ENCODE data around the gene GPR161.

GPR161 gene

DNA sequence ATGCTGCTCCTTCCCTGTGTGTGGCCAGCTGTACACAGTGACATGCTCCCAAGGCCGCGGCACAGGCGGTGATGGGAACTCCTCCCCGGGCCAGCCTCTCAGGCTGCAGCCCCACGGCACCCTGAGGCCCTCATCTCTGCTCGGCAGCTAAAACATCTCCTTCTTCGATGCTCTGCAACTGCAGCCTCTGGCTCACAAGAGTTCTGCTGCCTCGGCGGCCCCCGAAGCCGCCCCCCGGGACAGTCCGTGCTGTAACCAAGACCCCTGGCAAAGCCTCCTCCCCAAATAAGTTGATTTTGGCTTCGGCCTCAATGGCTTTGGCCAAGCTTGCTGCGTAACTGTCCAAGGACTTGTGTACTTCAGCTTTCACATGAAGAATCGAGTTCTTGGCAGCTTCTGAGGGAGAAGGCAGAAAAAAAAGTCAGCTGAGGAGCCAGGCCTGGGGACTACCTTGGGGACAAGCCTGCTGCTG is 51.3 kb downstream of the GPR161 start:
- peaks cover 73% of the 10 kb centered on the region for H3K36me3 ChIP-seq (ENCODE audit: control insufficient read depth, insufficient read depth, low read length)
- no peaks in the 10 kb centered on the region for H3K4me1 ChIP-seq (ENCODE audit: control insufficient read depth, insufficient read depth, low read length, poor library complexity, severe bottlenecking)
- H3K27ac ChIP-seq (ENCODE audit: low read depth, low read length, severe bottlenecking): no peak overlapping the region
- no peak overlapping the region for H3K4me3 ChIP-seq (ENCODE audit: extremely low read depth, insufficient read depth, low read length, poor library complexity, severe bottlenecking)
- no peaks in the 10 kb centered on the region for H3K9me3 ChIP-seq (ENCODE audit: control insufficient read depth, low read length)
- WGBS, 2 experiments (ENCODE audit: insufficient coverage in 2 of 2): 94 to 96% methylated on average over 14 to 15 of the region's 16 CpGs

DNA sequence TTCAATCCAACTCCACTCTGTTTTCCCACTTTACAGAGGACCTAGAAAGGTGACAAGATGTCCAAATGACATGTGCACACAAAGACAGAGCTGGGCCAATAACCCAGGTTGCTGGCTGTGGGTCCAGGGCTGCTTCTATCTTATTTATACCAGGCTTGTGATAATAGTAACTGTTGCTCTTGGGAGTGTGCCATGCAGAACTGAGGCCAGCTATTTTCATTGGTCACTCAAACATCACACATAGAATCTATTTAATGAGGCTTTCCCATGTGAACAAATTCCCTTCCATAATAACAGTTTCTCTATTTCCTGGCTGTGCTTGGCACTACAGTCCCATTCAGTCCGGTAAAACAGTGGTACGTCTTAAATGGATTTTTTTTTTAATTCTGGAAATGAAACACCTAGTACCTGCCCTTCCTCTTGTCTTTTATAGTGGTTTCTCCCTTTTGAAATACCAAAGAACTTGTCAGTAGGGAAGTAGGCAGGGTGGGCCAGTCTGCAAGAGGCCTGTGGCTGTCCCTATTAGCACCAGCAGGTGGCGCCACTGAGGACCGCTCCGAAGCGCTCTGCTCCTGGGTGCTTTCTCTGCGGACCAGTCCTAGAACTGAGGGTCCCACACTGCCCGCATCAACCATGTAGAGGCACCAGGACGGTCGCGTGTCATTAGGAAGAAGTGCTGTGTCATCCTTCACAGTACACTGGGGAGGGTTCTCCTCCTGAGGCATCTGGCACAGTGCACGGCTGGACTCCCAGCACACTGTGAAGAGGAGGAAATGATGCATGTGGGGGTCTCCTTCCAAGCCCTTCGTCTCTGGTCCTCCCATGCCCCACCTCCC is 52.1 kb downstream of the GPR161 start:
- WGBS, 2 experiments (ENCODE audit: insufficient coverage in 2 of 2): 32 to 40% methylated on average over 9 to 12 of the region's 13 CpGs
- Histone ChIP-seq H3K4me1 (ENCODE audit: control insufficient read depth, insufficient read depth, low read length, poor library complexity, severe bottlenecking) (no peaks in the 10 kb centered on the region), H3K27ac (ENCODE audit: low read depth, low read length, severe bottlenecking) (no peak overlapping the region), H3K9me3 (ENCODE audit: control insufficient read depth, low read length) (no peaks in the 10 kb centered on the region), H3K36me3 (ENCODE audit: control insufficient read depth, insufficient read depth, low read length) (peaks cover 67% of the 10 kb centered on the region), H3K4me3 (ENCODE audit: extremely low read depth, insufficient read depth, low read length, poor library complexity, severe bottlenecking) (no peak overlapping the region)

DNA sequence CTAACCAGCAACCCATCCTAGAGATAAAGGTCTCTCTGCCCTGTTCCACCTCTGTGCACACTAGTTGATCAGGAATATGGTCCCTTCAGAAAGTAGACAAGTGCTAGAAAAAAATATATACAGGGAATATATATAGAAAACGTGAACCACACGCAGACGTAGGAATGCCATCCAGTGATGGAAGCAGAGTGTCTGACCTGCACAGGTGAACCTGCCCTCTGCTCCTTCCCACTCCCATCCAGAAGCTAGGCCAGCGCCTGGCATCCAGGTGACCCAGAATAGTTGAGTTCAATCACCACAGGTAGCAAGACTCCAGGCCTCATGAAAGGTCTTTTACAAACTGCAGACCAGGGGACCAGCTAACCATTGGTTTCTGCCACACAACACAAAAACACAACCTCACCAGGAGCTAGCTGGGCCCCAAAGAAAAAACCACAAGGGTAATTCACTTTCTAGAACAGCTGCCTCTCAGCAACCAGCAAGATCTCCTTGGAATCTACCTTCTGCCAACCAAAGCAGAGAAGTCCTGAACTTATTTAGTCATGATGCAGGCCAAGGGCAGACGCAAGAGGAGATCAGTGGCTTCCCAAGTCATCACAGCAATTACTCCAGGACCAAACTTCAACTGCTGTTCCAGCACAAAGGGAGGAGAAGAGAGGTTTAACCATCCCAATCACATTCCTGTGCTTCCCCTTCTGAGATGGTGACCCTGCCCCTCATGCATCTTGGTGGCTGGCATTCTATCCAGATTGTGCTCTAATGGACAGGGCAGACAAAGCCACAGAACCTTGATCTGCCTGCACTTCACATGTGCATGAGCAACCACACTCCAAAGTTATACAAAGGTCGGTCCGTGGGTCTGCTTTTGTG is 53.0 kb downstream of the GPR161 start:
- H3K4me1 ChIP-seq (ENCODE audit: control insufficient read depth, insufficient read depth, low read length, poor library complexity, severe bottlenecking): no peaks in the 10 kb centered on the region
- peaks cover 67% of the 10 kb centered on the region for H3K36me3 ChIP-seq (ENCODE audit: control insufficient read depth, insufficient read depth, low read length)
- H3K9me3 ChIP-seq (ENCODE audit: control insufficient read depth, low read length): no peaks in the 10 kb centered on the region
- no peak overlapping the region for H3K27ac ChIP-seq (ENCODE audit: low read depth, low read length, severe bottlenecking)
- no peak overlapping the region for H3K4me3 ChIP-seq (ENCODE audit: extremely low read depth, insufficient read depth, low read length, poor library complexity, severe bottlenecking)
- WGBS, 2 experiments (ENCODE audit: insufficient coverage in 2 of 2): 89 to 96% methylated on average over 3 of the region's 7 CpGs

DNA sequence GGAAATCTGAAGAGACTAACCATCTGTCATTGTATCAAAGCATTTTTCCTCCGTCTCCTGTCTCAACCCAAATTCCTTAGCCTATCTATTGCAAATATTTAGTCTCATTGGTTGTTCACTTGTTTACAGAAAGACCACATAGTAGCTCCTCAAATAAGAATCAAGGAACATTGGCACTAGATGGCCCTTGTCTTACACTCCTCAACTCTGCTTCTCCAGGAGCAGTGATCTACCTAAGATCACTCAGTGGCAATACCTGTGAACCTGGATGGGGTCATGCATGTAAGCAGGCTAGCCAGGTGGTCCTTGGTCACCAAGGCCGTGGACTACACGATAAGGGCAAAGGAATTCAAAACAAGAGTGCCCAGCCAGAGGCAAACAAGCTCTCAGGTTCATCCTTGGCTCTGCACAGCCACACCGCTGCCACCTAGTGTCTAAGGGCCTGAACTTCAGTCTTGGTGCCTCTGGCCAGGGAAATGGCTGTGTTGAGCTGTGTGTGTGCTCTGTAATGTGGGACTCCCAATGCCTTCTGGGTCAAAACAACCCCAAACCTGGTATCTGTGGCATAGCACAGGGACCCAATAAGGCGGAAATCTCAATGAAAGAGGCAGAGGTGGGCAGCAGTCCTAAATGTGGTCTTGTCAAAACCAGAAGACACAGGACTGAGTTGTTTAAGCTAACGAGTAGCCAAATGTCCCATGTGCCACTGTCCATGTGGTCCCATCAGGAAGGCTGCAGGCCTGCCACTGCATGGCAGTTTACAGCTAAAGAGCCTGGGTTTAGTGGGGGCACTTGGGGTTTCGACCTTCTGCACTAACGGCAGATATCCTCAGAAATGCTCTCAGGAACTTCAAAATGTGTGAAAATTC is 54.5 kb downstream of the GPR161 start:
- peaks cover 75% of the 10 kb centered on the region for H3K36me3 ChIP-seq (ENCODE audit: control insufficient read depth, insufficient read depth, low read length)
- H3K4me1 ChIP-seq (ENCODE audit: control insufficient read depth, insufficient read depth, low read length, poor library complexity, severe bottlenecking): no peaks in the 10 kb centered on the region
- no peak overlapping the region for H3K4me3 ChIP-seq (ENCODE audit: extremely low read depth, insufficient read depth, low read length, poor library complexity, severe bottlenecking)
- no peak overlapping the region for H3K27ac ChIP-seq (ENCODE audit: low read depth, low read length, severe bottlenecking)
- no peaks in the 10 kb centered on the region for H3K9me3 ChIP-seq (ENCODE audit: control insufficient read depth, low read length)
- 47 to 59% methylated on average over 7 of the region's 8 CpGs for WGBS, 2 experiments (ENCODE audit: insufficient coverage in 2 of 2)

DNA sequence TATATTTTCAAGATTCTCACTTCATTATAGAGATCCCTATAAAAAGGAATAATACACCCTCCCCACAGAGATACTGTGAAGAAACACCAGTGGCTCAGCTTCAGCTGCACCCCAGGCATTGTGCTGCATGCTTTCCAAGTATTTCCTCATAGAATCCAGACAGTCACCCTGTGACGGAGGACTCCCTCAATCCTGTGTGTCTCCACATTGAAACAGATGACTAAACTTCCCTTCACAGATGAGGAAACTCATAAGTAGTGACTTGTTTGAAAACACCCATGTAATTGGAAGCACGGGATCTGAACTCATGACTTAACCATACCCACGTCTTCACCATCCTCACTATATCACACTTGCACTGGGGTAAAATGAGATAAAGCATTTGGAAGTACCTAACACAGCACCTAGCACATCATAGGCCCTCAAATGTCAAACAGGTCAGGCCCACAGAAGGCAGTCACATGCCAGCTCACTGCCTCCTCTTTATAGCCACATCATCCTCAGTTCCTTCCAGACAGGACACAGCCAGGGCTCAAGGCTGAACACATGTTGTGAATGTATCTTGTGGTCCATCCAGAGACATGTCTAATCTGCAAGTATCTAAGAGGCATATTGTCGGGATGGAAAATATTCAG is 55.2 kb downstream of the GPR161 start:
- Histone ChIP-seq H3K27ac (ENCODE audit: low read depth, low read length, severe bottlenecking) (no peak overlapping the region), H3K4me1 (ENCODE audit: control insufficient read depth, insufficient read depth, low read length, poor library complexity, severe bottlenecking) (no peaks in the 10 kb centered on the region), H3K9me3 (ENCODE audit: control insufficient read depth, low read length) (no peaks in the 10 kb centered on the region), H3K4me3 (ENCODE audit: extremely low read depth, insufficient read depth, low read length, poor library complexity, severe bottlenecking) (no peak overlapping the region), H3K36me3 (ENCODE audit: control insufficient read depth, insufficient read depth, low read length) (peaks cover 75% of the 10 kb centered on the region)
- WGBS, 2 experiments (ENCODE audit: insufficient coverage in 2 of 2): 67 to 95% methylated on average over 2 of the region's 4 CpGs

DNA sequence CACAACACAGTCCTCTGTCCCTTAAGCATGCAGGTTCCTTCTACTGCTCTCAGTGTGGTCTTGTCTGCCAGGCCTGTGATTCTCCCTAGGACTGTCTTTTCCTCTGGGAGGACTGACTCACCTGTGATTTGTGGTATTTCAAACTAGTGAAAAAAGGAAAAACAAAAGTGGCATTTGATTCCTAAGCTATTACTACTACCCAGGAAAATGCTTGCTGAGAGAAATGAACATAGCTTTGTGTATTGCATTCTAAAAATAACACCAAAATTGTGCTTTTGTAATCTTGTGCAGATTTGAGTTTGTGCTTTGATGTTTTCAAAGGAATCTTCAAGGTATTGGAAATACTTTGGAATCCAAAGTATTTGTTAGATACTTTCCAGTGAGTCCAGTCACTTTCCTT is 57.0 kb downstream of the GPR161 start:
- no peak overlapping the region for H3K4me3 ChIP-seq (ENCODE audit: extremely low read depth, insufficient read depth, low read length, poor library complexity, severe bottlenecking)
- no peaks in the 10 kb centered on the region for H3K9me3 ChIP-seq (ENCODE audit: control insufficient read depth, low read length)
- no peak overlapping the region for H3K27ac ChIP-seq (ENCODE audit: low read depth, low read length, severe bottlenecking)
- peaks cover 73% of the 10 kb centered on the region for H3K36me3 ChIP-seq (ENCODE audit: control insufficient read depth, insufficient read depth, low read length)
- H3K4me1 ChIP-seq (ENCODE audit: control insufficient read depth, insufficient read depth, low read length, poor library complexity, severe bottlenecking): no peaks in the 10 kb centered on the region

DNA sequence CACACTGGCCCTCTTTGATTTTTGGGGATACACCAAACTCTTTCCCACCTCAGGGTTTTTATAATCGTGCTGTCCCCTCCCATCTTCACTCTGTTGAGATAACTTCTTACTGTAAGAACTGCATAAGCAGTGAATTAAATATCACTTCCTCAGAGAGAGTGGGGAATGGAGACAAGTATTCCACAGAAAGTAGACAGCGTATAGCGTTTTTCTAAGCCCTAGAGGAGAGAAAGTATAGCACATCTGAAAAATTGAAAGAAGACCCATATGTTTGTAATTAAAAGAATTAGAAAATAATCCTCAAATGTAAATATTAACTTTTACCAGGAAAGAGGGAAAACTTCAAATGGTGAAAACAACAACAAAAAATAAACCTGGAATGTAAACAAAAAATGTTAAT is 67.3 kb downstream of the GPR161 start:
- no peaks in the 10 kb centered on the region for H3K4me1 ChIP-seq (ENCODE audit: control insufficient read depth, insufficient read depth, low read length, poor library complexity, severe bottlenecking)
- H3K36me3 ChIP-seq (ENCODE audit: control insufficient read depth, insufficient read depth, low read length): peaks cover 65% of the 10 kb centered on the region

DNA sequence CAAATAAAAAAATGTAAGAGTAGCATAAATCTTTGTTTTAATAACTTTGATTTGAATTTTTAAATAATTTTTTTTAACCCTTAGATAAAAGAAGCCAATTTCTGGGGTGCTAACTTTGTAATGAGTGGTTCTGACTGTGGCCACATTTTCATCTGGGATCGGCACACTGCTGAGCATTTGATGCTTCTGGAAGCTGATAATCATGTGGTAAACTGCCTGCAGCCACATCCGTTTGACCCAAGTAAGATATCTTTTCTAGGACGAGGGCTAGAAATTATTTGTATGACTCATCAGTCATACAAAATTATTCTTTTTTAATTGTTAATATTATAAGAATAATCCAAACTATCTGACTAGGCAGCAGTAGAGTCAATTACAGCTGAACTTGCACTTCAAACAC is 71.2 kb downstream of the GPR161 start:
- WGBS, 2 experiments (ENCODE audit: insufficient coverage in 2 of 2): 88 to 100% methylated on average over 1 of the region's 3 CpGs
- H3K27ac ChIP-seq (ENCODE audit: low read depth, low read length, severe bottlenecking): no peak overlapping the region
- no peaks in the 10 kb centered on the region for H3K9me3 ChIP-seq (ENCODE audit: control insufficient read depth, low read length)
- peaks cover 38% of the 10 kb centered on the region for H3K36me3 ChIP-seq (ENCODE audit: control insufficient read depth, insufficient read depth, low read length)
- H3K4me1 ChIP-seq (ENCODE audit: control insufficient read depth, insufficient read depth, low read length, poor library complexity, severe bottlenecking): no peaks in the 10 kb centered on the region
- no peak overlapping the region for H3K4me3 ChIP-seq (ENCODE audit: extremely low read depth, insufficient read depth, low read length, poor library complexity, severe bottlenecking)

More for the DNA sequence above, 67.3 kb downstream of the GPR161 start:
- H3K27ac ChIP-seq (ENCODE audit: low read depth, low read length, severe bottlenecking): no peak overlapping the region
- no CpG with 5 or more reads among the region's 3 CpGs for WGBS, 2 experiments (ENCODE audit: insufficient coverage in 2 of 2)
- H3K4me3 ChIP-seq (ENCODE audit: extremely low read depth, insufficient read depth, low read length, poor library complexity, severe bottlenecking): no peak overlapping the region
- H3K9me3 ChIP-seq (ENCODE audit: control insufficient read depth, low read length): no peaks in the 10 kb centered on the region

DNA sequence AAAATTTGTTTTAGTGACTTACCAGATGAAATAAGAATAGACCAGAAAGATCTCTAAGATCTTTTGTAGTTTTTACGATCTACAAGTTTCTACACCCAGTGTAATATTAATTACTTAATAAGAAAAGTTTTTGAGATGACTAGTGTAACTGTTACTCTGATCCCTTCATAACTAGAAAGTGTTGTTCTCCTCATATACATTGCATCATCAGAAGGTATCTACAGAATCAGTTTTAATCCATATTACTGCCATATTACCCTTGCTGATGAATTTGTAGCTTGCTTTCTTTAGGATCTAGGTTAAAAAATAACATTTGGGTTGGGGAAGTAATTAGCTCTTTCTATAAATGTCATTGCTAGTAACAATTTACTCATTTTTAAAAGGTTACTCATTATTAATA is 72.5 kb downstream of the GPR161 start:
- Histone ChIP-seq H3K4me1 (ENCODE audit: control insufficient read depth, insufficient read depth, low read length, poor library complexity, severe bottlenecking) (no peaks in the 10 kb centered on the region), H3K4me3 (ENCODE audit: extremely low read depth, insufficient read depth, low read length, poor library complexity, severe bottlenecking) (no peak overlapping the region), H3K9me3 (ENCODE audit: control insufficient read depth, low read length) (no peaks in the 10 kb centered on the region), H3K27ac (ENCODE audit: low read depth, low read length, severe bottlenecking) (no peak overlapping the region), H3K36me3 (ENCODE audit: control insufficient read depth, insufficient read depth, low read length) (peaks cover 35% of the 10 kb centered on the region)
- WGBS, 2 experiments (ENCODE audit: insufficient coverage in 2 of 2): no CpG with 5 or more reads among the region's 1 CpG

DNA sequence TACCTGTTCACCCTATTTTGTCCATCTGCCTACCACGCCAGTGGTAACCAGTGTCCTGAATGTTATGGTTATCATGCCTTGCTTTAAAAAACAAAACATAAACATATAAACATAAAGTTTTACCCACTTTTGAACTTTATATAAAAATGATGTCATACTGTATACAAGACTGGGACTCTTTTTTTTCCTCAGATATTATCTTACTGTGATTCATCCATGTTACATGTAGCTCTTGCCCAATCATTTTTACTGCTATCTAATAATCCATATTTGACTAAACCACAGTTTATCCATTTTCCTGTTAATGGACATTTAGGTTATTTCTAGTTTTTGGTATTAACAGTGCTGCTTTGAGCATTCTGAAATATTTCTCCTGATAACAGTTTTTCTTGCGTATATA is 78.8 kb downstream of the GPR161 start:
- no peaks in the 10 kb centered on the region for H3K4me1 ChIP-seq (ENCODE audit: control insufficient read depth, insufficient read depth, low read length, poor library complexity, severe bottlenecking)
- no peak overlapping the region for H3K4me3 ChIP-seq (ENCODE audit: extremely low read depth, insufficient read depth, low read length, poor library complexity, severe bottlenecking)
- 100% methylated on average over 1 of the region's 2 CpGs; no CpG with 5 or more reads in 1 of the 2 experiments for WGBS, 2 experiments (ENCODE audit: insufficient coverage in 2 of 2)
- no peak overlapping the region for H3K27ac ChIP-seq (ENCODE audit: low read depth, low read length, severe bottlenecking)
- H3K9me3 ChIP-seq (ENCODE audit: control insufficient read depth, low read length): no peaks in the 10 kb centered on the region
- peaks cover 18% of the 10 kb centered on the region for H3K36me3 ChIP-seq (ENCODE audit: control insufficient read depth, insufficient read depth, low read length)
